ENCODE measurements around the gene PRRC2B. TPM values are rescaled to one million over a fixed set of nuclear protein-coding genes. Genes with fewer than 3 reads are reported as not detected.

The PRRC2B gene
- total RNA-seq, 1 experiment from 2014 or later: 170 TPM

DNA sequence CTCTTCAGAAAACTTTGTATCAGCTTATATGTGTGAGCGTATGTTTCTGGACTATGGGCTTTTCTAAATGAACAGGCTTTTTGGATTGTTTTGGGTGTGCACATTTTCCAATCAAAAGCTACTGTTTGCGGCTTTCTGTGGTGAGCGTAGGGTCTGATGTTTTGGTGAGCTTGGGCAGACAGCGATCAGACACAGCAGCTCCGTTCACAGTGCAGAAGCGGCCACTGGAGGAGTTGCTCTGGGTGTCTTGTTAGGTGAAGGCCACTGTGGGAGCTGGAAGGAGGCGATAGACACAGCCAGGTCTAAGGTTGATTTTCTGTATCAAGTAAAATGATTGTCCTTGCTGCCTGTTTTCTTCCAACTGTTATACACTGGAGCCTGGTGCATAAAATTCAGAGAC is 11.1 kb downstream of the PRRC2B start:
- ATAC-seq: no peak

More for the DNA sequence above, 11.1 kb downstream of the PRRC2B start:
- no peak for DNase-seq (ENCODE audit: low read depth, low spot score)
- H3K27ac ChIP-seq (ENCODE audit: low read depth, low read length): no peak overlapping the region
- TF ChIP-seq POLR2A (IDR thresholded peaks at IDR 0.05; ENCODE audit: borderline replicate concordance, extremely low read depth, insufficient read depth, insufficient read length) (no peak), SRF (IDR thresholded peaks at IDR 0.05; ENCODE audit: low read depth) (no peak), ZNF274 (IDR thresholded peaks at IDR 0.05; ENCODE audit: low read depth, low read length) (no peak), EGR1 (IDR thresholded peaks at IDR 0.05; ENCODE audit: low read depth) (no peak), MAX (IDR thresholded peaks at IDR 0.05) (no peak), ELF1 (IDR thresholded peaks at IDR 0.05; ENCODE audit: borderline replicate concordance, low read depth) (no peak), YY1 (IDR thresholded peaks at IDR 0.05; ENCODE audit: extremely low read depth, insufficient replicate concordance, low read depth, low read length) (no peak), SP1 (IDR thresholded peaks at IDR 0.05; ENCODE audit: low read depth) (no peak), CEBPB (IDR thresholded peaks at IDR 0.05; ENCODE audit: low read depth) (no peak), TCF7L2 (IDR thresholded peaks at IDR 0.05; ENCODE audit: borderline replicate concordance, extremely low read depth, insufficient read depth, insufficient read length) (no peak), FOSL1 (IDR thresholded peaks at IDR 0.05; ENCODE audit: low read depth) (no peak), POLR2AphosphoS5 (IDR thresholded peaks at IDR 0.05; ENCODE audit: low read depth, low read length) (no peak), EZH2 (IDR thresholded peaks at IDR 0.05) (no peak), EZH2phosphoT487 (IDR thresholded peaks at IDR 0.05; ENCODE audit: borderline replicate concordance) (no peak), ZFX (IDR thresholded peaks at IDR 0.05) (no peak), SIN3A (IDR thresholded peaks at IDR 0.05; ENCODE audit: low read depth) (no peak)
- TF ChIP-seq, protein P1, sequence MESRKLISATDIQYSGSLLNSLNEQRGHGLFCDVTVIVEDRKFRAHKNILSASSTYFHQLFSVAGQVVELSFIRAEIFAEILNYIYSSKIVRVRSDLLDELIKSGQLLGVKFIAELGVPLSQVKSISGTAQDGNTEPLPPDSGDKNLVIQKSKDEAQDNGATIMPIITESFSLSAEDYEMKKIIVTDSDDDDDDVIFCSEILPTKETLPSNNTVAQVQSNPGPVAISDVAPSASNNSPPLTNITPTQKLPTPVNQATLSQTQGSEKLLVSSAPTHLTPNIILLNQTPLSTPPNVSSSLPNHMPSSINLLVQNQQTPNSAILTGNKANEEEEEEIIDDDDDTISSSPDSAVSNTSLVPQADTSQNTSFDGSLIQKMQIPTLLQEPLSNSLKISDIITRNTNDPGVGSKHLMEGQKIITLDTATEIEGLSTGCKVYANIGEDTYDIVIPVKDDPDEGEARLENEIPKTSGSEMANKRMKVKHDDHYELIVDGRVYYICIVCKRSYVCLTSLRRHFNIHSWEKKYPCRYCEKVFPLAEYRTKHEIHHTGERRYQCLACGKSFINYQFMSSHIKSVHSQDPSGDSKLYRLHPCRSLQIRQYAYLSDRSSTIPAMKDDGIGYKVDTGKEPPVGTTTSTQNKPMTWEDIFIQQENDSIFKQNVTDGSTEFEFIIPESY (IDR thresholded peaks at IDR 0.05; ENCODE audit: extremely low read depth, insufficient replicate concordance, low read length): no peak
- TF ChIP-seq, protein P2, sequence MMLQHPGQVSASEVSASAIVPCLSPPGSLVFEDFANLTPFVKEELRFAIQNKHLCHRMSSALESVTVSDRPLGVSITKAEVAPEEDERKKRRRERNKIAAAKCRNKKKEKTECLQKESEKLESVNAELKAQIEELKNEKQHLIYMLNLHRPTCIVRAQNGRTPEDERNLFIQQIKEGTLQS (IDR thresholded peaks at IDR 0.05): no peak
- no peaks in the 10 kb centered on the region for H3K9me2 ChIP-seq (ENCODE audit: insufficient read depth)
- H3K4me2 ChIP-seq (ENCODE audit: low read length): no peak overlapping the region
- intact Hi-C loops (cut with micrococcal nuclease): no loop called here
- H3K36me3 ChIP-seq (ENCODE audit: control insufficient read depth in 1 of 2, insufficient read depth in 2 of 2, low read length in 2 of 2): no peaks in the 10 kb centered on the region; a peak in 1 of 4 replicates
- BruUV-seq (replicated peaks): no TSS peak
- H2AFZ ChIP-seq (ENCODE audit: low read depth, low read length, poor library complexity, severe bottlenecking): no peak overlapping the region
- peaks cover 99% of the 10 kb centered on the region for H3K79me2 ChIP-seq (ENCODE audit: insufficient read depth, low read length)
- H4K20me1 ChIP-seq (ENCODE audit: insufficient read depth): peaks cover 56% of the 10 kb centered on the region; the same call in 1 of the 2 replicates
- no peak overlapping the region for H3K4me3 ChIP-seq (replicated peaks in 1 of 2; ENCODE audit: low read depth in 1 of 2, low read length in 2 of 2)
- CTCF ChIA-PET: no interaction called here
- H3K9me3 ChIP-seq (ENCODE audit: control insufficient read depth in 1 of 2, insufficient read depth in 1 of 2, low read depth in 1 of 2, low read length in 2 of 2): no peaks in the 10 kb centered on the region
- H3K9ac ChIP-seq (ENCODE audit: low read length): no peak overlapping the region
- RAD21 ChIA-PET (ENCODE audit: low non-redundant PET in 1 of 2, low total read pairs in 2 of 2, uncharacterized antibody in 2 of 2, unreplicated experiment in 2 of 2): no interaction called here
- H3K4me1 ChIP-seq (ENCODE audit: control insufficient read depth in 1 of 2, insufficient read depth in 2 of 2, low read length in 2 of 2): peaks cover 17 to 44% of the 10 kb centered on the region in 2 experiments
- H3K27me3 ChIP-seq (ENCODE audit: insufficient read depth, low read length): no peaks in the 10 kb centered on the region
- POLR2A ChIA-PET: interaction anchor here (1.3 kb wide), 1 partner anchor 32 kb away, joined by 4 read pairs; no protein-coding TSS in a partner anchor

Data from HCT116 (cell line).